PC-9 (cell line): Measurements from ENCODE around the gene TRIM21.

ENCODE experiments used
- CTCF ChIP-seq: fragments of 200-600 bp; sonication (generic); conservative IDR thresholded peaks from 2 replicates; pipeline ENCODE4 v1.6.1; 2017; ENCODE audit warnings: mixed run types, antibody characterized with exemption, mild to moderate bottlenecking, moderate library complexity
- EZH2 ChIP-seq: fragments of 200-600 bp; sonication (generic); IDR thresholded peaks from 2 replicates; pipeline ENCODE4 v1.8.0; 2017; ENCODE audit warnings: antibody characterized with exemption, low read depth

GRCh38 chr11:4393209-4393857 is at the start of gene TRIM21:
- TF ChIP-seq CTCF (no peak), EZH2 (no peak)
